ENCODE data around the gene CNTN4.
A peak's percentile ranks its signal among the peaks of the same experiment; 100 is the strongest.
"Not testable (repeated sequence)": the region's sequence is repeated elsewhere in the genome, so short reads cannot be mapped to it uniquely, and the experiment has no call there.

Gene CNTN4

GRCh38 chr3:2506776-2507175, 408.1 kb downstream of the CNTN4 start:
- intact Hi-C loops (cut with DNase I) = no loop called here
- no peak for DNase-seq

- DNase-seq = no peak
- intact Hi-C loops (cut with DNase I) = no loop called here
Measured at GRCh38 chr3:2510591-2511145, 412.0 kb downstream of the CNTN4 start.

GRCh38 chr3:2511356-2511755, 412.7 kb downstream of the CNTN4 start:
- intact Hi-C loops (cut with DNase I) = no loop called here
- peak in 9 of 10 donors; percentile 14 to 90 (median 48) for DNase-seq

GRCh38 chr3:2512881-2513280, 414.2 kb downstream of the CNTN4 start:
- intact Hi-C loops (cut with DNase I) = no loop called here
- no peak for DNase-seq

GRCh38 chr3:2513986-2514385, 415.3 kb downstream of the CNTN4 start:
- intact Hi-C loops (cut with DNase I) = no loop called here
- no peak for DNase-seq

GRCh38 chr3:2516762-2517441, 418.2 kb downstream of the CNTN4 start:
- intact Hi-C loops (cut with DNase I) = no loop called here
- no peak for DNase-seq

GRCh38 chr3:2517500-2518172, 419.0 kb downstream of the CNTN4 start:
- intact Hi-C loops (cut with DNase I) = no loop called here
- no peak for DNase-seq

- intact Hi-C loops (cut with DNase I) = no loop called here
- no peak for DNase-seq
Measured at GRCh38 chr3:2523281-2523836, 424.7 kb downstream of the CNTN4 start.

- DNase-seq = peak in 1 of 10 donors; percentile 72
Measured at GRCh38 chr3:2525968-2526367, 427.3 kb downstream of the CNTN4 start.

GRCh38 chr3:2526926-2527325, 428.3 kb downstream of the CNTN4 start:
- DNase-seq = peak in 1 of 10 donors; percentile 60
- intact Hi-C loops (cut with DNase I) = no loop called here

More at GRCh38 chr3:2525968-2526367, 427.3 kb downstream of the CNTN4 start:
- intact Hi-C loops (cut with DNase I) = no loop called here

GRCh38 chr3:2527328-2527727, 428.7 kb downstream of the CNTN4 start:
- DNase-seq; intact Hi-C loops (cut with DNase I): not testable (repeated sequence)

GRCh38 chr3:2534767-2535166, 436.1 kb downstream of the CNTN4 start:
- intact Hi-C loops (cut with DNase I); DNase-seq: not testable (repeated sequence)

GRCh38 chr3:2535206-2535605, 436.5 kb downstream of the CNTN4 start:
- intact Hi-C loops (cut with DNase I) = no loop called here
- no peak for DNase-seq

GRCh38 chr3:2536575-2536974, 437.9 kb downstream of the CNTN4 start:
- intact Hi-C loops (cut with DNase I) = no loop called here

GRCh38 chr3:2540115-2540514, 441.4 kb downstream of the CNTN4 start:
- intact Hi-C loops (cut with DNase I) = no loop called here
- peak in 2 of 10 donors; percentile 26 to 43 for DNase-seq

More at GRCh38 chr3:2536575-2536974, 437.9 kb downstream of the CNTN4 start:
- DNase-seq = no peak

GRCh38 chr3:2543247-2543646, 444.6 kb downstream of the CNTN4 start:
- peak in 1 of 10 donors; percentile 41 for DNase-seq
- intact Hi-C loops (cut with DNase I) = no loop called here

- intact Hi-C loops (cut with DNase I) = no loop called here
- DNase-seq = no peak
Measured at GRCh38 chr3:2544212-2544611, 445.5 kb downstream of the CNTN4 start.

GRCh38 chr3:2544718-2545117, 446.1 kb downstream of the CNTN4 start:
- intact Hi-C loops (cut with DNase I) = no loop called here
- no peak for DNase-seq

- DNase-seq = no peak
- intact Hi-C loops (cut with DNase I) = no loop called here
Measured at GRCh38 chr3:2547049-2547448, 448.4 kb downstream of the CNTN4 start.

- DNase-seq = no peak
- intact Hi-C loops (cut with DNase I) = no loop called here
Measured at GRCh38 chr3:2554656-2555055, 456.0 kb downstream of the CNTN4 start.

GRCh38 chr3:2558796-2559195, 460.1 kb downstream of the CNTN4 start:
- no peak for DNase-seq
- intact Hi-C loops (cut with DNase I) = no loop called here

Data from posterior cingulate gyrus (tissue), 11 donors.